Measurements from ENCODE around the gene DRD3.

The DRD3 gene

DNA sequence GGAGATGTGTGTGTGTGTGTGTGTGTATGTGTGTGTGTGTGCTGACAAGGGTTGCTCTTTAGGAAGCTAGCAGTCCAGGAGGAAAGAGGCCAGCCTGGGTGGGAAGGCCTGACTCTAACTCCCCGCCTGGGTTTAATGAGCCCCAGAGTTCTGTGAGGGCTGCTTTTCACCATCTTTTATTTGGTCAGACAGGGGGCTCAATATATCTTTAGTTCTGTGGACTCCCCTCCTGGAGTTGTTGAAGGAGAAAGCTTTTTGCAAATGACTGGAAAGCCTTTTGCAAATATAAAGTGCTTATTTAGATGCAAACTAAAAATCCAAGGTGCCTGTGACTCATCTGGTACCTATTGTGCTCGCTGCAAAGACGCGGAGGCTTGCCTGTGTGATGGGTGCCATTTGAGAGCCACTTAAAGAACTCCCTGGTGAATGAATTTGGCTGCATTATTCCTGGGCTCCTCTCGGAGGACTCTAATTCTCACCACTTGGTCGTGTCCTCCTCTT lies 24.5 kb downstream of the DRD3 start:
- TF ChIP-seq LEF1 (IDR thresholded peaks at IDR 0.05; ENCODE audit: borderline replicate concordance) (no peak), ZNF384 (IDR thresholded peaks at IDR 0.05) (no peak), FOXM1 (IDR thresholded peaks at IDR 0.05; ENCODE audit: borderline replicate concordance) (no peak), ELF4 (IDR thresholded peaks at IDR 0.05) (no peak), CTBP1 (IDR thresholded peaks at IDR 0.05; ENCODE audit: borderline replicate concordance) (no peak), SP1 (IDR thresholded peaks at IDR 0.05) (no peak), ARNT (IDR thresholded peaks at IDR 0.05) (no peak), HDGF (IDR thresholded peaks at IDR 0.05; ENCODE audit: borderline replicate concordance) (no peak), FOXA1 (IDR thresholded peaks at IDR 0.05) (no peak), SUZ12 (IDR thresholded peaks at IDR 0.05) (no peak), L3MBTL2 (conservative IDR thresholded peaks at IDR 0.05) (no peak), BHLHE40 (IDR thresholded peaks at IDR 0.05; ENCODE audit: borderline replicate concordance) (no peak), NFRKB (IDR thresholded peaks at IDR 0.05) (no peak), TARDBP (IDR thresholded peaks at IDR 0.05) (no peak), FOXK2 (IDR thresholded peaks at IDR 0.05) (no peak)
- TF ChIP-seq, protein P1, sequence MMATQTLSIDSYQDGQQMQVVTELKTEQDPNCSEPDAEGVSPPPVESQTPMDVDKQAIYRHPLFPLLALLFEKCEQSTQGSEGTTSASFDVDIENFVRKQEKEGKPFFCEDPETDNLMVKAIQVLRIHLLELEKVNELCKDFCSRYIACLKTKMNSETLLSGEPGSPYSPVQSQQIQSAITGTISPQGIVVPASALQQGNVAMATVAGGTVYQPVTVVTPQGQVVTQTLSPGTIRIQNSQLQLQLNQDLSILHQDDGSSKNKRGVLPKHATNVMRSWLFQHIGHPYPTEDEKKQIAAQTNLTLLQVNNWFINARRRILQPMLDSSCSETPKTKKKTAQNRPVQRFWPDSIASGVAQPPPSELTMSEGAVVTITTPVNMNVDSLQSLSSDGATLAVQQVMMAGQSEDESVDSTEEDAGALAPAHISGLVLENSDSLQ (IDR thresholded peaks at IDR 0.05) = no peak
- DNase-seq (ENCODE audit: extremely low spot score) = no peak
- CTCF ChIA-PET = interaction anchor here (0.9 to 1.2 kb wide), 2 partner anchors 13 to 137 kb away, joined by 3 to 4 read pairs; no protein-coding TSS in a partner anchor
- POLR2A ChIA-PET = no interaction called here

DNA sequence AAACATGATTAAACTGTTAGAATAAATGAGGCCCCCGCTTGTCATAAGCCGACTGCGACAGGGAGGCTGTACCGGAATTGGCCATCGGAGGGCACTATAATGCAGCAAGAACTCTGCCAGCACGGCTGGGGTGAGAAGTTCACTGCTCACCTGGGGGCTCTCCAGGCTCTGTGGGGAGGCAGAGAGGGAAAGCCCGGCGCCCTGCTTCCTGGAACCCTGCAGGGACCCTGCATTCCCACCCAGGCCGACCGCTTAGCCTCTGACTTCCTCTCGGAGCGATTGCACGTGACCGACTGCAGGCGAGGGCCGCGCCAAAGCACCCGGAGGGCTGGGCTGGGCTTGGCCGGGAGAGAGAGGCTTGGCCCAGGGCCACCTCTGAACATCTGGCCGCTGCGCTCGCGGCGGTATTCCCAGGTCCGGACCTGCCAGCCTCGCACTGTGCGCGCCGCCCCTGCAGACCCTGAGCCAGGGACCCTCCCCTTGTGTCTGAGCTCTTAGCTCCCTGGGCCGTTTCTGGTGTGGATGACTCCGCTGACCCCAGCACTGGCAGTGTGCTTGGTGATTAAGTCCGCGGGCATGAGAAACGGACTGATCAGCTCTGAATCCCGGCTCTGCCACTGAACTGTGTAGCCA lies 26.2 kb downstream of the DRD3 start:
- POLR2A ChIA-PET = no interaction called here
- DNase-seq (ENCODE audit: extremely low spot score) = peak; percentile 79
- TF ChIP-seq ARNT (IDR thresholded peaks at IDR 0.05) (no peak), CTBP1 (IDR thresholded peaks at IDR 0.05; ENCODE audit: borderline replicate concordance) (0 out of 2 replicates have a peak, but pooled peaks have one; percentile 15), L3MBTL2 (conservative IDR thresholded peaks at IDR 0.05) (peak; percentile 96), TARDBP (IDR thresholded peaks at IDR 0.05) (no peak)
- CTCF ChIA-PET = interaction anchor here (0.7 to 1.1 kb wide), 4 partner anchors 8 to 266 kb away, joined by 3 to 4 read pairs (median 3); no protein-coding TSS in a partner anchor

DNA sequence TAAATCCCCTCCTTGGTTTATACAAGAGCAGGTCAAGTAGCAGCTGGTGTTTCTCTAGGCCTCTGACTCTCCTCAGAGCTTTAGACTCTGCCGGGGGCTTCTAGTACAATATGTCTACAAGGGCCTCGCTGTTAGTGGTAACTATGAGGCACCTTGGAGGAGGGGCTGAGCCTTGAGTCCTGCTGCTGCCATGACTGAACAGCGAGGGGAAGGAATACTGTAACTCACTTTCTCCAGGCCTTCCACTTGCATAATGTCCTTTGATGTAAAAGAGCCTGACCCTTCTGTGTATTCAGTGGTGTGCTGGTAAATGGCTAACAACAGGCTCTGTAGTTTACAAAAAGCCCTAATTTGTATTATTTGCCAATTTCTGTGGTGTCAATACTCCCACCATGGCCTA lies 27.8 kb downstream of the DRD3 start:
- POLR2A ChIA-PET = no interaction called here
- no peak for DNase-seq (ENCODE audit: extremely low spot score)
- CTCF ChIA-PET = interaction anchor here (0.6 kb wide), 1 partner anchor 290 kb away, joined by 4 read pairs; no protein-coding TSS in a partner anchor
- no peak for TF ChIP-seq ARNT (IDR thresholded peaks at IDR 0.05)
- TF ChIP-seq CTBP1 (IDR thresholded peaks at IDR 0.05; ENCODE audit: borderline replicate concordance) = no peak
- TF ChIP-seq HDGF (IDR thresholded peaks at IDR 0.05; ENCODE audit: borderline replicate concordance) = no peak
- TF ChIP-seq NFRKB (IDR thresholded peaks at IDR 0.05) = no peak
- no peak for TF ChIP-seq SUZ12 (IDR thresholded peaks at IDR 0.05)
- TF ChIP-seq TARDBP (IDR thresholded peaks at IDR 0.05) = no peak
- TF ChIP-seq, protein P1 (IDR thresholded peaks at IDR 0.05) = no peak
- no peak for TF ChIP-seq BHLHE40 (IDR thresholded peaks at IDR 0.05; ENCODE audit: borderline replicate concordance)
- no peak for TF ChIP-seq ELF4 (IDR thresholded peaks at IDR 0.05)
- no peak for TF ChIP-seq FOXM1 (IDR thresholded peaks at IDR 0.05; ENCODE audit: borderline replicate concordance)
- TF ChIP-seq LEF1 (IDR thresholded peaks at IDR 0.05; ENCODE audit: borderline replicate concordance) = no peak
- no peak for TF ChIP-seq FOXK2 (IDR thresholded peaks at IDR 0.05)
- TF ChIP-seq L3MBTL2 (conservative IDR thresholded peaks at IDR 0.05) = no peak
- TF ChIP-seq ZNF384 (IDR thresholded peaks at IDR 0.05) = no peak
- TF ChIP-seq FOXA1 (IDR thresholded peaks at IDR 0.05) = no peak
- no peak for TF ChIP-seq SP1 (IDR thresholded peaks at IDR 0.05)

DNA sequence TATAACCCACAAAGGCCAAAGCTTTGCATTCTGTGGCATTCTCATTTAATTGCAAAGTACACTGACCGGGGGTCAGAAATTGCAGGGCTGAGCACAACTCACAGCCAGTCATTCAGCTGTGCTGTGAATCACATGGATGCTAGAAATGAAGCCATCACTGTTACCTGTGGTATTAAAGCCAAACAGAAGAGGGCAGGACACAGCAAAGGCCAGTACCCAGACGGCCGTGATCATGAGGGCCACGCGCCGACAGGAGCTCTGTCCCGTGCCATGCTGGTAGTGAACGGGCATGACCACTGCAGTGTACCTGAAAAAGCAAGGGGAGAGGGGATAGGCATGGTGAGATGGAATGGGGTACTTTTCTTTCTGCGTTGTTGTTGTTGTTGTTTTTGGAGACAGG lies 31.6 kb downstream of the DRD3 start:
- TF ChIP-seq, protein P1 (IDR thresholded peaks at IDR 0.05) = no peak
- no peak for TF ChIP-seq FOXM1 (IDR thresholded peaks at IDR 0.05; ENCODE audit: borderline replicate concordance)
- TF ChIP-seq SP1 (IDR thresholded peaks at IDR 0.05) = no peak
- TF ChIP-seq HDGF (IDR thresholded peaks at IDR 0.05; ENCODE audit: borderline replicate concordance) = no peak
- no peak for TF ChIP-seq ELF4 (IDR thresholded peaks at IDR 0.05)
- TF ChIP-seq FOXK2 (IDR thresholded peaks at IDR 0.05) = no peak
- no peak for TF ChIP-seq SUZ12 (IDR thresholded peaks at IDR 0.05)
- TF ChIP-seq CTBP1 (IDR thresholded peaks at IDR 0.05; ENCODE audit: borderline replicate concordance) = no peak
- TF ChIP-seq L3MBTL2 (conservative IDR thresholded peaks at IDR 0.05) = no peak
- TF ChIP-seq TARDBP (IDR thresholded peaks at IDR 0.05) = no peak
- no peak for TF ChIP-seq BHLHE40 (IDR thresholded peaks at IDR 0.05; ENCODE audit: borderline replicate concordance)
- TF ChIP-seq FOXA1 (IDR thresholded peaks at IDR 0.05) = no peak
- no peak for TF ChIP-seq ZNF384 (IDR thresholded peaks at IDR 0.05)
- TF ChIP-seq NFRKB (IDR thresholded peaks at IDR 0.05) = no peak
- ChIA-PET POLR2A (no interaction called here), CTCF (interaction anchor here (0.6 kb wide), 1 partner anchor 501 kb away, joined by 3 read pairs; no protein-coding TSS in a partner anchor)
- no peak for DNase-seq (ENCODE audit: extremely low spot score)

DNA sequence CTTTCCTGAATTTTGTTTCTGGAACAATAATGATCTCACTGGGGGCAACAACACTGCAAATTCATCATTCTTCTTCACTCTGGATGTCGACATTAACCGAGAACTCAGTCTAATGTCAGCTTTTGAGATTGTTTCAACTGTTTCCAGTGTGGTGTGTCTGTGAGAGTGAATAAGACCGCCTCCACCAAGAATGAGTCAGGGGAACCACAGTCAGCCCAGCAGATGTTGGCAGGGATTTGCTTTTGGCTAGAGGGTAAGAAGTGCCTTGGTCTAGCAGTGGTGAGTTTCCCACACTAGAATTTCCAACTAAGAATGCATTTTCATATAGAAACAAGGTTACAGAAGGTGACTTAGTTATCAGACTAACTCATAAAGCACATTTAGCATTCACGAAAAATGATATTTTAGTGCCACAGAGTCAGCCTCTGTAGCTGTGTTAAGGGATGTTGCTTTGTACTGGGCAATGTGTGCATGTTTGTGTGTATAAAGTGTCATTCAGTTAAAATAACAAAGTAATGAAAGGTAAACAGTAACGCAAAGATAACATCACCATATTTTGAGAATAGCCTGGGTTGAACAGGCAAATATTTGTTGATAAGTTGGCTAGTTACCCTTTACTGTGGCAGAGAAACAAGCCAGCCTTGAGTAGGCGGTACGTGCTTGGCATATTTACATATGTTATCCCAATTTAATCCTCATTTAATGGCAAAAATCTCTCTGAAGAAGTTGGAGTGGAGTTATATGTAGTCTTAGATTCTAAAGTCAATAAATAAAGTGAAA lies 33.8 kb downstream of the DRD3 start:
- TF ChIP-seq LEF1 (IDR thresholded peaks at IDR 0.05; ENCODE audit: borderline replicate concordance) = no peak
- no peak for TF ChIP-seq FOXM1 (IDR thresholded peaks at IDR 0.05; ENCODE audit: borderline replicate concordance)
- TF ChIP-seq CTBP1 (IDR thresholded peaks at IDR 0.05; ENCODE audit: borderline replicate concordance) = no peak
- no peak for TF ChIP-seq ARNT (IDR thresholded peaks at IDR 0.05)
- TF ChIP-seq FOXA1 (IDR thresholded peaks at IDR 0.05) = no peak
- no peak for TF ChIP-seq FOXK2 (IDR thresholded peaks at IDR 0.05)
- no peak for TF ChIP-seq SUZ12 (IDR thresholded peaks at IDR 0.05)
- TF ChIP-seq BHLHE40 (IDR thresholded peaks at IDR 0.05; ENCODE audit: borderline replicate concordance) = no peak
- TF ChIP-seq, protein P1 (IDR thresholded peaks at IDR 0.05) = no peak
- no peak for TF ChIP-seq ELF4 (IDR thresholded peaks at IDR 0.05)
- no peak for TF ChIP-seq TARDBP (IDR thresholded peaks at IDR 0.05)
- no peak for TF ChIP-seq HDGF (IDR thresholded peaks at IDR 0.05; ENCODE audit: borderline replicate concordance)
- no peak for TF ChIP-seq NFRKB (IDR thresholded peaks at IDR 0.05)
- DNase-seq (ENCODE audit: extremely low spot score) = no peak
- POLR2A ChIA-PET = no interaction called here
- CTCF ChIA-PET = no interaction called here

Measured in HEK293T (cell line).